ENCODE measurements around the gene MAFG. TPM values are rescaled to one million over a fixed set of nuclear protein-coding genes. Genes with fewer than 3 reads are reported as not detected.

The MAFG gene
- total RNA-seq (10 to 100 TPM; 11.9 to 33.3 TPM), polyA plus RNA-seq (10 to 100 TPM; 17.2 to 29.3 TPM)
- long read RNA-seq, donor 1, full-length matches to known transcripts, result 7 of 7 reads
- long read RNA-seq, donor 1, partial matches to known transcripts, result 0 of 7 reads
- long read RNA-seq, donor 1, other reads (novel, unspliced or antisense), result 0 of 7 reads
- long read RNA-seq, donor 2, full-length matches to known transcripts, result 2 of 2 reads
- long read RNA-seq, donor 2, partial matches to known transcripts, result 0 of 2 reads
- long read RNA-seq, donor 2, other reads (novel, unspliced or antisense), result 0 of 2 reads
- long read RNA-seq, donor 3, full-length matches to known transcripts, result 3 of 3 reads
- long read RNA-seq, donor 3, partial matches to known transcripts, result 0 of 3 reads
- long read RNA-seq, donor 3, other reads (novel, unspliced or antisense), result 0 of 3 reads
- long read RNA-seq, donor 4, result 0 reads
- long read RNA-seq, donor 5, full-length matches to known transcripts, result 9 of 26 reads
- long read RNA-seq, donor 5, partial matches to known transcripts, result 17 of 26 reads
- long read RNA-seq, donor 5, other reads (novel, unspliced or antisense), result 0 of 26 reads

- peaks cover 4 to 46% (median 19%) of the 10 kb centered on the region in 5 donors for H3K4me1 ChIP-seq (ENCODE audit: control insufficient read depth in 5 of 5, insufficient read depth in 5 of 5, low read length in 5 of 5)
- ATAC-seq (ENCODE audit: insufficient read depth, low FRiP score) (peak; percentile 45), DNase-seq (peak; percentile 97 to 99 (median 98))
- H3K4me3 ChIP-seq, result peak within 1 kb of the TSS; percentile 83
- peak within 1 kb of the TSS; percentile 89 to 90 for H3K27ac ChIP-seq (ENCODE audit: low read depth in 1 of 2, low read length in 1 of 2)
- no peak for TF ChIP-seq CTCF (IDR thresholded peaks at IDR 0.05; ENCODE audit: control extremely low read depth, extremely low read depth)
- H3K27me3 ChIP-seq (ENCODE audit: control insufficient read depth in 3 of 3, insufficient read depth in 3 of 3, low read length in 2 of 3), result no peaks in the 10 kb centered on the region
- H3K9me3 ChIP-seq (ENCODE audit: control insufficient read depth in 4 of 4, insufficient read depth in 3 of 4, low read length in 3 of 4), result no peaks in the 10 kb centered on the region
- peaks cover 0 to under 1% (median 0%) of the 10 kb centered on the region in 4 donors for H3K36me3 ChIP-seq (ENCODE audit: control insufficient read depth in 4 of 4, insufficient read depth in 4 of 4, low read length in 4 of 4)
- 0 to 1% methylated on average over 40 to 98 of the region's 98 CpGs for WGBS, 2 donors
- peak within 1 kb of the TSS; percentile 12 to 32 for H3K9ac ChIP-seq (ENCODE audit: insufficient read depth in 1 of 2, low read length in 2 of 2)
These were observed at the start of gene MAFG for GRCh38 chr17:81927653-81928543. Gene MAFG (minus strand): TSS chr17:81927735. CDS start chr17:81923185, 4,550 bp downstream.

GRCh38 chr17:81976332-81977210 lies 49.0 kb upstream of the MAFG start:
- Histone ChIP-seq H3K9me3 (ENCODE audit: control insufficient read depth in 4 of 4, insufficient read depth in 3 of 4, low read length in 3 of 4) (no peaks in the 10 kb centered on the region), H3K36me3 (ENCODE audit: control insufficient read depth in 4 of 4, insufficient read depth in 4 of 4, low read length in 4 of 4) (no peaks in the 10 kb centered on the region), H3K27me3 (ENCODE audit: control insufficient read depth in 3 of 3, insufficient read depth in 3 of 3, low read length in 2 of 3) (no peaks in the 10 kb centered on the region), H3K9ac (ENCODE audit: insufficient read depth in 1 of 2, low read length in 2 of 2) (peak overlapping the region in 1 of 2 donors; percentile 55), H3K4me1 (ENCODE audit: control insufficient read depth in 5 of 5, insufficient read depth in 5 of 5, low read length in 5 of 5) (peaks cover 0 to 17% (median 3%) of the 10 kb centered on the region in 5 donors), H3K27ac (ENCODE audit: low read depth in 1 of 2, low read length in 1 of 2) (peak overlapping the region; percentile 95 to 99), H3K4me3 (peak overlapping the region; percentile 79)
- ATAC-seq (ENCODE audit: insufficient read depth, low FRiP score), result peak; percentile 5
- no peak for TF ChIP-seq CTCF (IDR thresholded peaks at IDR 0.05; ENCODE audit: control extremely low read depth, extremely low read depth)
- WGBS, 2 donors, result 24 to 25% methylated on average over 30 of the region's 30 CpGs
- no peak for DNase-seq

- H3K4me3 ChIP-seq, result no peak overlapping the region
- peaks cover 0 to 14% (median 0%) of the 10 kb centered on the region in 5 donors for H3K4me1 ChIP-seq (ENCODE audit: control insufficient read depth in 5 of 5, insufficient read depth in 5 of 5, low read length in 5 of 5)
- no peak for TF ChIP-seq CTCF (IDR thresholded peaks at IDR 0.05; ENCODE audit: control extremely low read depth, extremely low read depth)
- no peak for ATAC-seq (ENCODE audit: insufficient read depth, low FRiP score)
- no peak overlapping the region for H3K9ac ChIP-seq (ENCODE audit: insufficient read depth in 1 of 2, low read length in 2 of 2)
- no peaks in the 10 kb centered on the region for H3K27me3 ChIP-seq (ENCODE audit: control insufficient read depth in 3 of 3, insufficient read depth in 3 of 3, low read length in 2 of 3)
- H3K36me3 ChIP-seq (ENCODE audit: control insufficient read depth in 4 of 4, insufficient read depth in 4 of 4, low read length in 4 of 4), result no peaks in the 10 kb centered on the region
- H3K27ac ChIP-seq (ENCODE audit: low read depth in 1 of 2, low read length in 1 of 2), result no peak overlapping the region
- no peaks in the 10 kb centered on the region for H3K9me3 ChIP-seq (ENCODE audit: control insufficient read depth in 4 of 4, insufficient read depth in 3 of 4, low read length in 3 of 4)
- DNase-seq, result no peak
These were observed 45.9 kb upstream of the MAFG start for GRCh38 chr17:81973432-81973831.
